Esophagus squamous epithelium (tissue), 5 donors: ENCODE data around the gene ZNF559. TPM values are rescaled to one million over a fixed set of nuclear protein-coding genes. Genes with fewer than 3 reads are reported as not detected.
A peak's percentile ranks its signal among the peaks of the same experiment; 100 is the strongest.

ENCODE experiments used
- DNase-seq: peaks from one replicate; lab custom pipeline; 2025; lab: John Stamatoyannopoulos, UW
- H3K27ac ChIP-seq, 4 donors: fragments of 200-600 bp; sonication (generic); one replicate each; pipeline ENCODE4 v1.5.1; 2016 to 2019; ENCODE audit warnings: mild to moderate bottlenecking in 1 of 4
- H3K27me3 ChIP-seq, 4 donors: fragments of 200-600 bp; sonication (generic); 1 replicate in 3 of 4; 2 replicates in 1 of 4; pipeline versions ENCODE4 v1.5.1 to v1.6.0; 2017 to 2021; ENCODE audit warnings: antibody characterized with exemption in 1 of 4
- H3K36me3 ChIP-seq, 3 donors: fragments of 200-600 bp; sonication (generic); one replicate each; pipeline ENCODE4 v1.5.1; 2016 to 2019
- H3K4me1 ChIP-seq, 3 donors: fragments of 200-600 bp; sonication (generic); one replicate each; pipeline ENCODE4 v1.5.1; 2017 to 2019
- H3K4me3 ChIP-seq, 4 donors: fragments of 200-600 bp; sonication (generic); 1 replicate in 3 of 4; 2 replicates in 1 of 4; pipeline ENCODE4 v1.5.1; 2016 to 2019; ENCODE audit warnings: mild to moderate bottlenecking in 2 of 4, moderate library complexity in 1 of 4
- H3K9me3 ChIP-seq, 3 donors: fragments of 200-600 bp; sonication (generic); one replicate each; pipeline ENCODE4 v1.5.1; 2016 to 2019
- CTCF ChIP-seq, 6 experiments: fragments of 450-650 bp in 4 of 6; fragments of 200-600 bp in 2 of 6; sonication (generic) in 2 of 6; IDR thresholded peaks; one replicate each; pipeline ENCODE4 v1.5.1; 2016 to 2019; ENCODE audit warnings: antibody characterized with exemption in 6 of 6, mild to moderate bottlenecking in 4 of 6, moderate library complexity in 4 of 6
- POLR2A ChIP-seq, 4 donors: fragments of 450-650 bp; IDR thresholded peaks; one replicate each; pipeline ENCODE4 v1.6.1; 2017; ENCODE audit warnings: antibody characterized with exemption in 4 of 4, mild to moderate bottlenecking in 4 of 4, moderate library complexity in 3 of 4
- WGBS, 2 donors: methylation state at CpG; one replicate each; pipeline ENCODE4 v1.1.5; 2018; 5-methylcytosine and 5-hydroxymethylcytosine counted together
- intact Hi-C: fragments of 100-400 bp; cut with DNase I; formaldehyde crosslinking; loops from one replicate; pipeline ENCODE4 v1.15.0; 2022
- total RNA-seq, 4 donors: library from RNA; depleted of rRNA; stranded (reverse); fragments of >200 nt; gene quantifications; one replicate each; pipeline ENCODE4 v1.1.0, GENCODE V29; 2016
- donor health status: DM: yes; HTN: yes; CAD: no.

ZNF559 gene
- total RNA-seq, 4 donors from 2014 or later = 4.2 to 10.9 (median 7.0) TPM

- H3K27ac ChIP-seq = no peak overlapping the region
- H3K4me1 ChIP-seq = peaks cover 5 to 30% (median 7%) of the 10 kb centered on the region in 3 donors
- intact Hi-C loops = no loop called here
- H3K36me3 ChIP-seq = peaks cover 0 to 37% (median 6%) of the 10 kb centered on the region in 3 donors
- 69 to 70% methylated on average over 10 of the region's 10 CpGs for WGBS, 2 donors
- H3K27me3 ChIP-seq = no peaks in the 10 kb centered on the region
- TF ChIP-seq POLR2A (IDR thresholded peaks at IDR 0.05) (no peak), CTCF (IDR thresholded peaks at IDR 0.05) (no peak)
- H3K9me3 ChIP-seq = peaks cover 0 to 31% (median 8%) of the 10 kb centered on the region in 3 donors
- peak overlapping the region in 3 of 4 donors; percentile 71 to 92 (median 76) for H3K4me3 ChIP-seq
- no peak for DNase-seq
Observed at GRCh38 chr19:9308091-9308770, 15.7 kb upstream of the ZNF559 start.

GRCh38 chr19:9309139-9309973 is 14.6 kb upstream of the ZNF559 start, which contains the start of gene ZNF699:
Gene ZNF699 (minus strand): TSS chr19:9309838. CDS start chr19:9305119, 4,719 bp downstream.
- intact Hi-C loops = no loop called here
- H3K27me3 ChIP-seq = no peaks in the 10 kb centered on the region

GRCh38 chr19:9309974-9310446 is 14.0 kb upstream of the ZNF559 start:
- Histone ChIP-seq H3K27ac (peak overlapping the region; percentile 93 to 100 (median 96)), H3K36me3 (peaks cover 0 to 20% (median 0%) of the 10 kb centered on the region in 3 donors), H3K4me1 (peaks cover 5 to 30% (median 7%) of the 10 kb centered on the region in 3 donors), H3K9me3 (peaks cover 0 to 25% (median 8%) of the 10 kb centered on the region in 3 donors), H3K27me3 (no peaks in the 10 kb centered on the region), H3K4me3 (peak overlapping the region; percentile 50 to 92 (median 74))
- intact Hi-C loops = loop anchor here (10.0 kb wide), 1 partner anchor 475 kb away; no protein-coding TSS in a partner anchor
- WGBS, 2 donors = 4 to 11% methylated on average over 10 to 12 of the region's 13 CpGs
- no peak for TF ChIP-seq CTCF (IDR thresholded peaks at IDR 0.05)
- TF ChIP-seq POLR2A (IDR thresholded peaks at IDR 0.05) = no peak
- peak; percentile 69 for DNase-seq

More at GRCh38 chr19:9309139-9309973, 14.6 kb upstream of the ZNF559 start, which contains the start of gene ZNF699:
- Histone ChIP-seq H3K27ac (peak within 1 kb of the TSS; percentile 93 to 100 (median 96)), H3K4me1 (peaks cover 5 to 30% (median 7%) of the 10 kb centered on the region in 3 donors), H3K36me3 (peaks cover 0 to 26% (median 5%) of the 10 kb centered on the region in 3 donors), H3K4me3 (peak within 1 kb of the TSS; percentile 50 to 92 (median 74)), H3K9me3 (peaks cover 0 to 25% (median 8%) of the 10 kb centered on the region in 3 donors)
- 0% methylated on average over 13 to 19 of the region's 63 CpGs for WGBS, 2 donors
- peak in 2 of 4 donors; percentile 85 to 86 for TF ChIP-seq POLR2A (IDR thresholded peaks at IDR 0.05)
- TF ChIP-seq CTCF (IDR thresholded peaks at IDR 0.05) = no peak
- peak; percentile 88 for DNase-seq

GRCh38 chr19:9313756-9314155 is 10.2 kb upstream of the ZNF559 start:
- H3K27ac ChIP-seq = no peak overlapping the region
- 73 to 82% methylated on average over 3 to 4 of the region's 4 CpGs for WGBS, 2 donors
- H3K4me3 ChIP-seq = no peak overlapping the region
- H3K9me3 ChIP-seq = peaks cover 0 to 20% (median 0%) of the 10 kb centered on the region in 3 donors
- DNase-seq = no peak
- H3K27me3 ChIP-seq = no peaks in the 10 kb centered on the region
- intact Hi-C loops = loop anchor here (10.0 kb wide), 1 partner anchor 471 kb away; no protein-coding TSS in a partner anchor
- no peaks in the 10 kb centered on the region for H3K36me3 ChIP-seq
- peaks cover 0 to 8% (median under 1%) of the 10 kb centered on the region in 3 donors for H3K4me1 ChIP-seq
- TF ChIP-seq CTCF (IDR thresholded peaks at IDR 0.05) = no peak
- TF ChIP-seq POLR2A (IDR thresholded peaks at IDR 0.05) = no peak
